Activated CD8-positive, alpha-beta memory T cell treated with anti-CD3 and anti-CD28 coated beads, Interleukin-2, amount 50 U/mL, for 1 hour (primary cell): ENCODE measurements around the gene USP25.

Experiments
- DNase-seq: peaks from one replicate; pipeline ENCODE4 v3.0.0-alpha.2; 2020; ENCODE audit errors: extremely low read depth

Gene USP25

DNA sequence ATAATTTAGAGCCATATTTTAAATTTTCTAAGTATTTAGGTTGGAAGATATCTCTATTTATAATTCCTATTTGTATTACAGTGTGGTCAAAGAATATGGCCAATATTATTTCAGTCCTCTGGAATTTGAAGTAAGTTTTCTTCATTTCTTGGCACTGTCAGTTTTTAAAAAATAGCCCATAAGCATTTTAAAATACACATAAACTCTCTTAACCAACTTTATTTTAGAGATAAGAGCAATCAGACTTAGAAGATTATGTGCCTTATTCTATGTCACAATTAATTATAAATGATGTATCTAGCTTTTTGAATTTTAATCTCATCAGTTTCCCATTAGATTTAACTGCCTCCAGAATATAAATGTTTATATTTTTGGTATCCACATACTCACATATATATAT, 130.8 kb downstream of the USP25 start:
- no peak for DNase-seq

DNA sequence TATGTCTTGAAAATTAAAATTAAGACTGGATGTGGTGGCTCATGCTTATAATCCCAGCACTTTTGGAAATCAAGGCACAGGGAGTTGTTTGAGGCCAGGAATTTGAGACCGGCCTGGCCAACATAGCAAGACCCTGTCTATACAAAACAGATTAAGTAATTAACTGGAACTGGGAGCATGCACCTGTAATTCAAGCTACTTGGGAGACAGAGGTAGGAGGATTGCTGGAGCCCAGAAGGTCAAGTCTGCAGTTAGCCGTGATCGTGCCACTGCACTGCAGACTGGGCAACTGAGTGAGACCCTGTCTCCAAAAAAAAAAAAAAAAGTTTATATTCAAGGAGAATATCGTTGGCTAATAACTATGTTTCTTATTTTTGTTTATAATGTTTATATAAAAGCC, 139.2 kb downstream of the USP25 start:
- DNase-seq = no peak

DNA sequence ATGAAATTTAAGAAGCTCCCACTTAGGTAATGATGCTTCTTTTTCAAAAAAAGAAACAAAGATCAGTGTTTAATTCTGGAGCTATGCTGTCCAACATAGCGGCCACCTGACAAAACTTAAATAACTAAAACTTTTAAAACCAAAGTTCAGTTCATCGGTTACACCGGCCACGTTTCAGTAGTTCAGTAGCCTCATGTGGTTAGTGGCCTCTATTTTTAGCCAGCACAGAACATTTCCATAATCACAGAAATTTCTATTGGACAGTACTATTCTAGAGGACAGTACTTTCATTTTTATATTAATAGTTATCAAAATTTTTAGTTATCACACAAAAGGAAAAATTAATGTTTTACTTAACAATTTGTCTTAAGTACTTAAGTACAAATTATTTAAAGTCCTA, 141.0 kb downstream of the USP25 start:
- DNase-seq = no peak

DNA sequence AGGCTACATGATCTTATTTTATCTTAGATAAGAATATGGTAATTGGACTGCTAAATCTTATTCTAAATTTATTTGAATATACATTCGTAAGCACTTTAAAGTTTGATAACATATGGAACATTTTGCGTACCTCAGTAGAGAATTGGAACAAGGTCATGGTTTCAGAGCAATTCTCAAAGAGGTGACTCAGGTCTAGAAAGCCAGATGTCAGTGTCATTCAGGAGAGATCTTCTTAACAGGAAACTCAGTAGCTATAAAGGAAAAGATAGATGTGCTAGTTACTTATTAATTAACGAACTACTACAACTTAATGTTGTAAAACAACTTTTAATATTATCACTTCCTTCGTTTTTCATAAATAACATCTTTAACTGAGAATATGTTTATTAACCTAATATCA, 142.5 kb downstream of the USP25 start:
- DNase-seq = no peak

DNA sequence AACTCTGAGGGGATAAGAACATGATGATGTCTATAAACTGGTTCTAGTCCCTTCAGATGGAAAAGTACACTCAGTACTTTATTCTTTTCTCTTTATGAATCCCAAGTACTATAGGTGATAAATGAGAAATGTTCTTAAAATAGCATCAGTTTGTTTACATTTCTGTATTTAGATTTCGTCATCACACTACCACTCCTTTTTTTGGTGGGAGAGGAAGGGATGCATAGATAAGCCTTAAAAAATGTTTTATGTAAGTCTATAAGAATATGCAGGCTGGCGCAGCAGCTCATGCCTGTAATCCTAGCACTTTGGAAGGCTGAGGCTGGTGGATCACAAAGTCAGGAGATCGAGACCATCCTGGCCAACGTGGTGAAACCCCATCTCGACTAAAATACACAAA, 144.8 kb downstream of the USP25 start:
- no peak for DNase-seq

DNA sequence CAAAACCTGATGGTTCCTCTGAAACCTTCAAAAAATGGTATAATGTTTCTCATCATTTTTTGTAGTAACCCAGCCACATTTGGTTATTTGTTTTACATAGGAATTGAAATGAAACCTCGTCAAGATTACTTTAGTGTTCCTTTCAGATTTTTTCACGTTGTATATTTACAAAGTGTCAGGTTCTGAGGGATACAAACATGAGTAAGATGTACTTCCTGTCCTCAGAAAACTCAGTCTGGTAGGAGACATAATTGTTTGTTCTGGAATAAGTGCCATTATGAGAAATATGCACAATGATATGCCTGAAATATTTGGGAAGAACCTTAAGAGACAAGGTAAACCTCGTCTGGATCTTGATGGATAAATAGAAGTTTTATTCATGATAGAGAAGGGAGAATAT, 145.5 kb downstream of the USP25 start:
- no peak for DNase-seq

DNA sequence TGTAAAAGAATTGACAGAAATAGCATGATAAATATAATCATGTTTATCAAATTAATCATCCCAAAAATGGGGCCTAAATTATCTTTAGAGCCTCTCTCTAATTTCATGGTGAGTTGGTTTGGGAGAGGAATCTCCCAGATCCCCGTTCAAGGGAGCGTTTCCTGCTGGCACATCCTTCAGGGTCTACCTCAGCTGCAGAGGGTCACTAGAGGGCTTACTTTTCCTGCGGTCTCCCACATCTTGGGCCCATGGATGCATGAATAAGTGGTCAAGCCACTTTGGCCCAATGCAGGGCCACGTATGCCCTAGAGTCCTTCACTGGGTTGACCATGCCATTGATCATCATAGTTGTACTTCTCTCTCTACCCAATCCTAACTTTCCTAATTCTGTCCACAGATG, 164.1 kb downstream of the USP25 start:
- DNase-seq = no peak

DNA sequence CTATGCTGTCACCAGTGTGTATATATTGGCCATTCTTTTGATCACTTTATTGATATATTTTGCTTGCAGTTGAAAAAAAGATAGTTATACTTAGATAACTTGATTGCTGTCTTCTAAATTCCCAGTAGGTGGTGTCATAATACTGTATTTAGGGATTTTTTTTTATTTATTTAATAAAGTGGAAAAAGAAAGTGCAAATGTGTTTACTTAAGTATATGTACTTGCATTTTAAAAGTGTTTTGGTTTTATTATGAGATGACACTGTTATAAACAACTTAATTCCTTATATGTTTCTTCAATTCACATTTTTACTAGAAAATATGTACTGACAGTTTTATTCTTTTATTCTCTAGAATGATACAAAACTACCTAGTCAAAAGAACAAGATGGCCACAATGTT, 164.8 kb downstream of the USP25 start:
- no peak for DNase-seq

DNA sequence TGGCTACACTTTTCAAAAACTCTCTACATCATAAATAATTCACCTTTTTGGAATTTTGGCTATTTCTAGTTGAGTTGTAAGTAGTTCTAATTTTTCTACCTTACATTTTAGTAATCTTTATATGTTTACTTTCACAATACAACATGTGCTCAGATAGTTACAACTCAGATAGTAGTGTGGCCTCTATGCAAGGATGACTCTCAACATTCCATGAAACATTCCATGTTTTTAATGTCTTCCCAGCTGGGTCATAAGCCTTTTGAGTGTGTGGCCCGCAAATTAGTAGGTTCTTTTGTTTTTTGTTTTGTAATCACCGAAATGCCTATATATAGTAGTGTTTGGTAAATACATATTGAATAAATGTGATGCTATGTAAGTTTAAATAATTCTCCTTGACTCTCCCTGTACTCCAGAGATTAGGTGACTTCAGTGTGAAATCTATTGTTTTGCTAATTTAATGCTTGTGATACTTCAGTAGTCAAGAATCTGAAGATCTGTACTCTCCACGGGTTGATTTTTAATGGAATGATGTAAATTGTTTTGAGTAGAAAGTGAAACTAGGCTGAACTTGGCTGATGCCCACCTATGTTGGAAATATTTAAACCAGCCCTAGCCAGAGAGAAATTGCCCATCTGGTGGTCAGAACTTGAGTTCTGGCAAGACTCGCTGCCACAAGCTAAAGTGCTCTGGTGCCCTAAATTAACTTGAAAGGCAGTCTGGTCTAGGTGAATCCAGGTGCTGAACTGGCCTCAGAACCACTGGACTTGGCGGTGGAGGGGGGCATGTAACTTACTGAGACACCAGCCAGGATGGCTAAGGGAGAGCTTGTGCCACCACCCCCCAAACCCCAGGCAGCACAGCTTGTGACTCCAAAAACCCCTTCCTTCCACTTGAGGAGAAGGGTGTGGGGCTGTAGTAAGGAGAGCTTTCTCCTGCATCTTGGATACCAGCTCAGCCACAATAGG, 165.6 kb downstream of the USP25 start:
- no peak for DNase-seq

DNA sequence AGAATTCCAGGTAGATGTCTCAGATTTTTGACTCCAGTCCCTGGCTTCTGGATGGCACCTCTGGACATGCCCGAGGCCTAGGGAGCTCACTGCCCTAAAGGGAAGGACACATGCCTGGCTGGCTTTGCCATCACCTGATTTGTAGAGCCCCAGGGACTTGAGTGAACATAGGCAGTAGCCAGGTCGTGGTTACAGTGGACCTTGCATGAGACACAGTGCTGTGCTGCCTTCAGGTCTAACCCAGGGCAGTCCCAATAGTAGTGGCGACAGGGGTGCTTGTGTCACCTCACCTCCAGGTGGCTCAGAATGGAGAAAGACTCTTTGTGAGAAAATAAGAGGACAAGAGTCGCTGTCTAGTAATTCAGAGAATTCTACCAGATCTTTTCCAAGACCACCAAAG, 166.7 kb downstream of the USP25 start:
- DNase-seq = no peak

DNA sequence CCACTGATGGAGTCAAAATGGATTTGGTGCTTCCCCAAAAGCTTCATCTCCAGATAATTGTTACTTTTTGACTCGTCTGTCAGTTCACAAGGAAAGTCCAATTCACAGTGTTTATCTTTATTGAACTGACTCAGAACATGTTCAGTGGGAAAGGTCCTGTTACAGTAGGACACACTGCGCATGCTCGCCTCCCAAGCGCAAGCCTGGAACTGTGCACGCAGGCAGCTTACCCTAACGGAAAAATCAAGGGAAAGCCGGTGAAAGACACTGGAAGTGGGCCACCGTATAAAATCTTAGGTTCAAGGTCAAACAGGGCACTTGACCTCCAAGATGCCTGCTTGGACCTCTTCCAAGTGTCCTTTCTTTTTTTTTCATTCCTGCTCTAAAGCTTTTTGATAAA, 174.6 kb downstream of the USP25 start:
- no peak for DNase-seq

DNA sequence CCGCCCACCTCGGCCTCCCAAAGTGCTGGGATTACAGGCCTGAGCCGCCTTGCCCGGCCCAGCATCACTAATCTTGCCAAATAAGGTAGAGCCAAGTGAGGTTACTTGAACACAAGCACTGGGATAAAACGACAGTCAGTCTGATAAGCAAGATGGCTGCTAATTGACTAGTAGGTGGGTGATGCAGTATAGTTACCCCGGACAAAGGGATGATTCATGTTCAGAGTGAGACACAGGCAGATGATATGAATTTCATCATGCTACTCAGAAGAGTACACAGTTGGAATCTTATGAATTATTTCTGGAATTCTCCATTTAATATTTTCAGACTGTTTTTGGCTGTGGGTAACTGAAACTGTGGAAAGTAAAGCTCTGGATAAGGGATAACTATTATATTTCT, 178.4 kb downstream of the USP25 start:
- DNase-seq = no peak

DNA sequence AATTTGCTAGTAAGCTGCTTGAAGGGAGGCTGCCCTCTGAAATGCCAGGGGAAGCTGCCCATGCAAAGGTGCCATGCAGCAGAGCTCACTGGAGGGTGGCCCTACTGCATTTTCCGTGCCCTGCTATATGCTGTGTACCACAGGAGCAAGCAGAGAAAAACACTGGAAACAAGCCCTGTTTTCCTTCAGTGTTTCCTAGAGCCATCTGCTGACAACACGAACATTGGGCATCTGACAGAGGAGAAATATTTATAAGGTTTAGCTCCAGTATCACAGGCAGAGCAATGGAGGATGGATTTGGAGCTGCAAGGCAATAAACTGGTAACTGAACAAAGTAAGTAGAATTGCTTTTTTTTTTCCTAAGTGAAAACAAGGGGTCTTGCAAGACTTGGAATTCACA, 198.4 kb downstream of the USP25 start:
- no peak for DNase-seq

DNA sequence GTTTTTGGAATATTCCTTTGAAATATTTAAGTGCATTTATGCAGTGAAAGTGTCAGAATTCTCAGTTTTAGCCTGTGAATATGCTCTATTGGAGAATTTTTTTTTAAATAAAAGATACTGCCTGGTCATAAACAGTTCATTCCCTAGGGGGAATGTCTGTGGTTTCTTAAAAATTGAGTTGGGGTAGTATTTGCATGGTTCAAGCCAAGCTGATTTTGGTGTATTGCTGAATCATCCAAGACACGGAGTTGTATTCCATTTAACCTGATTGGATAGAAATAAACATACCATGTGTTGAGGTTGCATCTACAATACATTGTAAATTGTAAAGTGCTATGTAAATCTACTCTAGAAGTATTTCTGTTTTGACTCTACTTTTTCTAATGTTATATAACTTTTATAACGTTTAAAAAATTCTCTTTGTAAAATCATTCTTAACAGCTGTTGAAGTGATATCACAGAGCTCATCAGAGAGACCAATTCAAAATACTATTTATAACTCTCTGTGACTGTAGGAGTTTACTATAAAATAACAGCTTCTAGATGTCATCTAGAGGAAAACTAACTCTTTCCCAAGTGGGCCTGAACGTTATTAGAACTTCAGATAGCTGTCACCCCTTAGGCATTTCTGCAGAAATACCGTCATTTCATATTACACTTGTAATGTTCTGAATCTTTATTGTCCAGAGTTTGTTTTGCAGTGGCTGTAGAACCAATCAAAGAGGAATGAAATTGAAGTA, 199.1 kb downstream of the USP25 start:
- DNase-seq = no peak

DNA sequence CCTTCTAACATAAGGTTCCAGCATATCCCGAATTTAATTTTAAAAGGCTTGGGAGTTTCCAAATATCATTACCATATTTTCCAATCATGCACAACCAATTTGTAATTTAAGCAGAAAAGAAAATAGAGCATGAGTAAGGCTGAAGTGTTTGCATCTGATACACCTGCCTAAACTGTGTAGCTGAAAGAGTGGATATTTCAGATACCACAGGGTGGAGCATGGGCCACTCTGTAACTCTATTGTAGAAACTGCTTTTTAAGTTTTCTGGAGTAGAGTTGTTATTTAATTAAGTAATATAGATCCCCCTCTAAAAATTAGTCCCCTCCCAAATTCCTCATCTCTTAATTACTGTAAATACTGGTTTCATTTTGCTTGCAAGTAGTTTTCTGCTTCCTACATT, 199.8 kb downstream of the USP25 start:
- no peak for DNase-seq
